Measurements from ENCODE around the gene NUDT21.
"Not testable (repeated sequence)": the region's sequence is repeated elsewhere in the genome, so short reads cannot be mapped to it uniquely, and the experiment has no call there.

The NUDT21 gene

DNA sequence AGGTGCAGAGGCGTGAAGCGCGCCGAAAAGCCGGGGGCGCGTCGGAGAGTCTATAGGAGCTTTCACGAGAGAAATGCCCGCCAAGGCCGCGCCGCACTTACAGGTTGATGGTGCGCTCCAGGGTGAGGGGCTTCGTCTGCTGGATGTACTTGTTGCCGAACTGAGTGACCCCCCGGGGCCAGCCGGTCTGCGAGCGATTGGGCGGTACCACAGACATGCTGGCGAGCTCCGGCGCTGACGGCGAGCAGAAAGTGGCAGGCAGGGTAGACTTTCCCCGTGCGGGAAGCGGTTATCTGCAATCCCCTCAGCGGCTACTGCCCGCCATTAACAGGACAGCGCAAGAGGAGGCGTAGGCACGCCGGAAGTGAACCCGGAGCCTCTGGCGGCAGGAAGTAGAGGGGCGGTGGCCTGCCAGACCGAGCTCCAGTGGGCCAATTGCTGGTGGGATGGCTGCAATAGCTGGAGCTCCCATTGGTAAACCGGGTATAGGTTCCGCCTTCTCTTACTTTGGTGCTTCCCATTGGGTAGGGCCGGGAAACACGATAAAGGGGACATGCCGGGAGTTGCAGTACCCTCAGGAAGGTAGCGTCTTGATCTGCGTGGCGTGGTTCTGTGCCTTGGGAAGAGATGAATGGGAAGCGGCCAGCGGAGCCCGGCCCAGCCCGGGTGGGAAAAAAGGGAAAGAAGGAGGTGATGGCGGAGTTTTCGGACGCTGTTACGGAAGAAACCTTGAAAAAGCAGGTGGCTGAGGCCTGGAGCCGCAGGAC, at the start of gene NUDT21, which contains the start of gene OGFOD1:
Gene NUDT21 (minus strand): TSS at position 347 of the 767 bp plus-strand sequence. CDS start 130 bp downstream, at position 217.
Gene OGFOD1 (plus strand): TSS at position 569 of the 767 bp plus-strand sequence. CDS start 59 bp downstream, at position 628.
- DNase-seq (ENCODE audit: low read depth, low spot score): peak; percentile 90

DNA sequence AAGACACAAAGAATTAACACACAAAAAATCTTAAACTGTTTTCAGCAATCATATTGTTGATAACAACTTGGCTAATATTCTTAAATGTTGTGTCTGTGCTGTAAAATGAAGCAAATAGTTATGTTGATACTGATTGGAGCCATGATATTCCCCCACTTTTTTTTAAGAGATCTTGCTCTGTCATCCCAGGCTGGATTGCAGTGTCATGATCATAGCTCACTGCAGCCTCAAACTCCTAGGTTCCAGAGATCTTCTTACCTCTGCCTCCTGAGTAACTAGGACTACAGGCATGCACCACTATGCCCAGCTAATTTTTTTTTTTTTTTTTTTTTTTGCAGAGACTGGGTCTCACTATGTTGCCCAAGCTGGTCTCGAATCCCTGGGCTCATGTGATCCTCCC, 42.7 kb upstream of the NUDT21 start:
- DNase-seq (ENCODE audit: low read depth, low spot score): no peak

DNA sequence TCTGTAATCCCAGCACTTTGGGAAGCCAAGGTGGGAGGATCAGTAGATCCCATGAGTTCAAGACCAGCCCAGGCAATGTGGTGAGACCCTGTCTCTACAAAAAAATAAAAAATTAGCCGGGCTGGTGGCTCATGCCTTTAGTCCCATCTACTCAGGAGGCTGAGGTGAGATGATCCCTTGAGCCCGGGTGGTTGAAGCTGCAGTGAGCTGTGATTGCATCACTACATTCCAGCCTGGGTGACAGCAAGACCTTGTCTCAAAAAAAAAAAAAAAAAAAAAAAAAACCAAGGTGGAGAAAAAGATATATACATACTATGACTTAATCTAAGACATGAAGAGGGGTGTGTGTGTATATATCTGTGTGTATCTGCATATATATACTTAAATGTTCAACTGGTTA, 42.0 kb upstream of the NUDT21 start:
- no peak for DNase-seq (ENCODE audit: low read depth, low spot score)

DNA sequence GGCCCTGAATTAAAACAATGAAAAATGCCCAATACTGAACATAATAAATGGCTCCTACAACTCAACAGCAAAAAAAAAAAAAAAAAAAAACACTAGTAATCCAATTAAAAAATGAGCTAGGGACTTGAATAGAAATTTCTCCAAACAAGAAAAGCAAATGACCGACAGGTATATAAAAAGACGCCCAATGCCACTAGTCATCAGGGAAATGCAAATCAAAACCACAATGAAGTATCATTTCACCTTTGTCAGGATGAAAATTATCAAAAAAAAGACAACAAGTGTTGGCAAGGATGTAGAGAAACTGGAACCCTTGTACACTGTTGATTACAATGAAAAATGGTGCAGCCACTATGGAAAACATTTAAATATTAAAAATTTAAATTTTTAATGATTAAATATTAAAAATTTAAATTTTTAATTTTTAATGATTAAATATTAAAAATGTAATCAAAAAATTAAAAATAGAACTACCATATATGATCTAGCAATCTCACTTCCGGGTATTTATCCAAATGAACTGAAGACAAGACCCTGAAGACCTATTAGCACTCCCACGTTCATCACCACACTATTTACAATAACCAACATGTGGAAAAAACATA, 40.6 kb upstream of the NUDT21 start:
- no peak for DNase-seq (ENCODE audit: low read depth, low spot score)

DNA sequence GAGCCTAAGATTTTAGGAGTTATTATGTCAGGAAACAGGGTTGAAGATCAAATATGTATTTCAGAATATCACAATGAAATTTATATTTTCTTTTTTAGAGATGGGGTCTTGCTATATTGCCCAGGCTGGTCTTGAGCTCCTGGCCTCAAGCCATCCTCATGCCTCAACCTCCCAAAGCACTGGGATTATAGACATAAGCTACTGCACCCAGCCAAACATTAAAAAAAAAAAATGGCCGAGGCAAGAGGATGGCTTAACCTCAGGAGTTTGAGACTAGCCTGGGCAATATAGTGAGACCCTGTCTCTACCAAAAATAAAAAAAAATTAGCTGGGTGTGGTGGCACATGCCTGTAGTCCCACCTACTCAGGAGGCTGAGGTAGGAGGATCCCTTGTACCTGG, 37.7 kb upstream of the NUDT21 start:
- DNase-seq (ENCODE audit: low read depth, low spot score): not testable (repeated sequence)

DNA sequence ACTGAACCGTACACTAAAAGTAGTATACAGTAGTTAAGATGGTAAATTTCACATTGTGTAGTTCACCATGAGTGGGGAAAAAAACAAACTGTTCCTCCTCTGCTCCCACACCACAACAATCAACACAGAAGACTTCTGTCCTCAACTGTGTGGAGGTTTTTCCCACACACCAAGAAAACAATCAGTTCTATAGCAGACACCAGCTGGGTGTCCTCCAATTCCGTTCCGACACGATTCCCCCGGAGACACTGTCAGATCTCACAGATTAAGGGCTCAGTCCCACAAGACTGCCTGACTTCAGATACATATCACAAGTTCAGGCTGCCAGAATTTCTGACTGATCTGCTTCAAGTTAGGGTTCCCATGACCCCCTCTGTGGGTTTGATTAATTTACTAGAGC, 36.9 kb upstream of the NUDT21 start:
- DNase-seq (ENCODE audit: low read depth, low spot score): no peak

DNA sequence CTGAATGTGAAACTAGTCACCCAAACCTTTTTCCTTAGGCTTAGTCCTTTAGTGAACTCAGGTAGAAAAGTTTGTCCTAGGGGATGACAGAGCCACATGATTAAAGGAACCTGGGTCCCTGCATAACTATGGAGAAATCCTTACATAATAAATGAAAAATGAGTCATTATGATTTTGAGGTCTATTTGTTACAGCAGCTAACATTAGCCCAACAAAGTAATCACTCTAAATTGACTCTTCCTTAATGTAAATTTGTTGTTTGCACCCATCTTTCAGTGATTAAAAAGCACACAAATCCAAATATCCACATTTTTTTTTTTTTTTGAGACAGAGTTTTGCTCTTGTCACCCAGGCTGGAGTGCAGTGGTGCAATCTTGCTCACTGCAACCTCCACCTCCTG, 32.3 kb upstream of the NUDT21 start:
- no peak for DNase-seq (ENCODE audit: low read depth, low spot score)

DNA sequence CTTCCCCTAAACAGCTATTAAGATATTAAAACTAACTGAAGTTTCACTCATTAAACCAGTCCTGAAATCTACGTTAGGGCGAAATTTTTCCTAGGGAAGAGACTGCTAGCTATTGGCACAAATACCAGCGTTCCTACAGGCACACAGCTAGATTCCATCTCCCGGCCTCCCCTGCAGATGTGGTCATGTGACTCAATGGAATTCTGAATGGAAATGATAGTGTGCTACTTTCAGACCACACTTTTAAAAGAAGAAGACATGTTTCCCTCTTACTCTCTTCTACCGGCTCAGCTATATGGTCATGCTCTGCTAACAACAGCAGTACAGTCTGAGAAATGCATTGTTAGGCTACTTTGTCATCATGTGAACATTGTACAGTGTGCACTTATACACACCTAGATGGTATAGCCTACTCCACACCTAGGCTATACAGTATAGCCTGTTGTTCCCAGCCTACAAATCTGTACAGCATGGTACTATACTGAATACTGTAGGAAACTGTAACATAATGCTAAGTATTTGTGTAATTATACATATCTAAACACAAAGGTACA, 31.6 kb upstream of the NUDT21 start:
- DNase-seq (ENCODE audit: low read depth, low spot score): no peak

DNA sequence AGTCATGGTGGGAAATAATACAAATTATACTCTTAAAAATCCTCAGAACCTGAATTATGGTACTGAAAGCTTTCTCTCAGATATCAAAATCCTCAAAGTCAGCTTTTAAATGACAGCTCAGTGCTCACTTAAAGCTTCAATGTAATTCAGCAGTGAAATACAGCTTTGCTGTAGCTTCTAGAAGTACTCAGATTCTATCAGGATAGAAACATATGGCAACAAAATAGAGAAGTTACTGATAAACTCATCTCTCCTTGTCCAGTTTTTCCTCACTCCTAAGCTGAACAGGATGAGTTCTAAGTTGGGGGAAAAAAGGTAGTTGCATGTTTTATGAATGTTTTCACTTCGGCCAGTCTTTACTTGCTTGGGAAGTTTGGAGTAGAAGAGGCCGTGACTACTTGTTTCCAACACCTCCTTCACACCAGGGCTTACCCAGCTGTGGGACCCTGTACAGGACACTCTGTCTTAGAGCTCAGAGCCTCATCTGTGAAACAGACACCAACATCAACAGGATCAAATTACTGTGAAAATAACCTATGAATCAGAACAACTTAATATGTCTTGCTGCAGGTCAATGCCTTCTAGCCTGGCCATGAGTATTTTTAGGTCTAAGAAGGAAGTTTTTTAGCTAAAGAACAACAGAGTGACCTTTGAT, 30.5 kb upstream of the NUDT21 start:
- no peak for DNase-seq (ENCODE audit: low read depth, low spot score)

DNA sequence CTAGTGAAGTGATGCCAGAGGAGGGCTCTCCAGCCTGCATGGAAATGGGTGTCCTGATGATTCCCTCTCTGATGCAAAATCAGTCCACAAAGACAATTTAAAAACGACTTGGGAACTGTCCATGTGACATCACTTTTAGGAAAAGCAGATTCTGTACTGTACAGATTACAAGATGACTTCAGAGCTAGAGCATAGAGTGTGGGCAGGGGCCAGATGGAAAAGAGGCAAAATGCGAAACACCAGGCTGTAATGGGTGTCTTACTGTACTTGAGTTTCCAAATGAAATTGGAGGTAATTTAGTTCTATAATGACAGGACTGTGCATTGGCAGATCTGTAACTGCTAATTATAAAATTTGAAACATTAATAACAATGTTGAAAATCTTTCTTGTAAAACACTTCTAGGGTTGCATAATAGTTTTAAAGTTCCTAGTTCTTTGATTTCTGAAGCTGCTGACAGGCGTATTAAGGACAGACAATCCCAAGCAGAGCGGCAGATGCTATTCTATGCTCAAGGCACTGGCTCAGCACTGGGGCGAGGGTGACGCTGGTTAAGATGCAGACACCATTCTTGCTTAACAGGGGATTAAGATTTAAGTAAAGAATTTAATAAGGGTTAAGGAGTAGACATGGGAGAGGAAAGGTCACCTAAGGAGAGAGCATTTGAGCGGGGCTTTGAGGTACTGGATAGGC, 29.8 kb upstream of the NUDT21 start:
- no peak for DNase-seq (ENCODE audit: low read depth, low spot score)

DNA sequence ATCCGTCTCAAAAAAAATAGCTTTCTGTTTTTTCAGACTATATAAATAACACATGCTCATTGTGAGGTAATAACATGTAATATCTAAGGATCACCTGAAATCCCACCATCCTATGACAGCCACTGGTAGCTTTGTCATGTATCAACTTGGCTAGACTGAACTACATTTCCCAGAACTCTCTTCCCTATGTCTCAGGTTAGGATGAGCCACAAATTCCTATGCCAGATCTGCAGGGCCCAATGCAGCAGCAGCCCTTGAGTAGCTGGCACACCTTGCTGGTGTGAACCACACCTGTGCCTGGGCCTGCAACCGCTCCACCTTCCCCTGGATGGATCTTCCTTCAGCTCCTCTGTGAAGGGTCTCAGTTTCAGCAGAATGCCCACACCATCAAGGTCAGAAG, 28.3 kb upstream of the NUDT21 start:
- no peak for DNase-seq (ENCODE audit: low read depth, low spot score)

DNA sequence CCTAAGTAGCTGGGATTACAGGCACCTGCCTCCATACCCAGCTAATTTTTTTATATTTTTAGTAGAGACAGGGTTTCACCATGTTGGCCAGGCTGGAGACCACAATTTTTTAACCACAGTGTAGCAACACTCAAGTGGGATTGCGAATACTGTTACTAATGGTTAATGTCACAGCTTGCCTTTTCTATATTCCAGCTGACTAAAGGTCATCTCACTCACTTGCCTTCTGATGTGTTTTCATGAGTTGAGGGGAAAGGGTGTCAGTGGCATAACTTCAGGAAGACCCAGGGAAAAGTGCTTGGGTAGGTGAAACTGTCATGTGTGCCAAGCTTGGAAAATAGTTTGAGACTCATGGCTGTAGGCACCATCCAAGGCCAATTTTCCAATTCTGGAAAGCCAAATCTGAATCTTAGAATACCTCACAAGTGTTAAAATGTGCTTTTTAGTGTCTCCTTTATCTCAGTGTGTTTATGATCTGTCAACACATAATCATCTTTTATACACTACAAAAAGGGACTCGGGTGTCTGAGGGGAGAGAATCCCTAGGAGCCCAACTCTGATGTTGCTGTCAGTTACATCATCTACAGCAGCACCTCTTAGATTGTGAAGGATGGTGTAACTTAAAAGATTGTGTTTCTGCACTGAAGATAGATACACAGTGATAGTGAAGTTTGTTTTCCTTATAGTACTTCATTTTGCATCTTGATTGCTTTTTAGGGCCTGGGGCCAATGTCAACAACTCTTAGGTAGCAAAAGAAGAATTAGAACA, 27.3 kb upstream of the NUDT21 start:
- DNase-seq (ENCODE audit: low read depth, low spot score): no peak

DNA sequence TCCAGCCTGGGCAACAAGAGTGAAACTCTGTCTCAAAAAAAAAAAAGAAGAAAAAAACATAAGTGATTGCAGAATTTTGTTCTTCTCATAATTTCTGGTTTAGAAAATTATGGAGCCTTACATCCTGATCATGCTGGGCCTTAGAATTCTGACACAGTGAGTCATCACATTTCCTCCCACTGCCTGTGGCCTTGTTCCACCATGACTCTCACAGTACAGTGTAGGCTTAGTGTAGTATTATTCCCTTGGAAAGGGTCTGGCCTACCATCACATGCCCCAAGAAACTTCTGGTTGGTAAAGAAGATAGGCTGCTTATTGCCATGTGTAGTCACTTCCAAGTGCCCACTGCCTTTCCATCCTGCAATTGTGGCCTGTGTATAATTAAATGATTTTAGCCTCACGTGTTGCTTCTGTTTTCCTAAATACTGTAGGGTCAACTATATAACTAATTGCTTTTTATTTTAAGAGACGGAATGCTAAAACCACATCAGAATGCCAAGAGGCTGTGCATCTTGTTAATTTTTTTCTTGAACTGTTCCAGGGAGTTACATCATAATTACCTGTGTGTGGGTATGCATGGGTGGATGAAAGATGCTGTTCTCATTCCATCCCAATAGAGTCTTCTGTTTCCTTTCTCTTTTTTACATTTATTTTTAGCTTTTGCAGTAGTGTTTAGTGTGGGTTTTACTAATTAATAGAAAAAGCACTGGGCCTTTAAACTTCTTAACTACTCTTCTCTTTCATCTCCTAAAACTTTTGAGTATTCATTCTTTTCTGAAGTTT, 26.2 kb upstream of the NUDT21 start:
- DNase-seq (ENCODE audit: low read depth, low spot score): no peak

DNA sequence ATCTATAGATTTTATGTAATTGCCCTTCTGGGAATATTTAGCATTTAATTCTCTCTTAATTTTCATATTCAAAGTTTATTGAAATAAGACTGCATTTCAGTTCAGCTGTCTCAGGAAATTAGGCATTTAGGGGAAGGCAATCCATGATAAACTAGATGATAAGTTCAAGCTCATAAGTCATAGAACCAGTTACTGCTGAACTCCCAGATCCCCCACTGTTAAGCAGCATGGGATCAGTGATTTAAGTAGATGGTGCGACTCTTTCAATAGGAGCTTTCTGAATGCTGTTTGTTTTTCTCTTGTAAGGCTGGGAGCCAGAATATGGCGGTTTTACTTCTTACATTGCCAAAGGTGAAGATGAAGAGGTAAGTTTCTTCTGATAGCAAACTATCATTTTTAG, 24.1 kb upstream of the NUDT21 start:
- no peak for DNase-seq (ENCODE audit: low read depth, low spot score)

DNA sequence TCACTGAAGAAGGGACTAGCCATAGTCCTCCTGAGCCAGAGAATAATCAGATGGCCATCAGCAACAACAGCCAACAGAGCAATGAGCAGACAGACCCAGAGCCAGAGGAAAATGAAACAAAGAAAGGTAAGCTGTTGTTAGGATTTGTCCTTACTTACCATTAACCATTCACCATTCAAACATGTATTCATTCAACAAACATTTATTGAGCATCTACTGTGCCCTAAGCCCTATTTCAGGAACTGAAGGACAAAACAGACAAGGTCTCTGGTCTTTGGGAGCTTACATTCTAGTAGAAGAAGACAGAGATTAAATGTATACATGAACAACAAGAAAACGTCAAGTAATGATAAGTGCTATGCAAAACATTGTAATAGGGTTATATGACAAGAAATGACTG, 19.5 kb upstream of the NUDT21 start:
- DNase-seq (ENCODE audit: low read depth, low spot score): no peak

DNA sequence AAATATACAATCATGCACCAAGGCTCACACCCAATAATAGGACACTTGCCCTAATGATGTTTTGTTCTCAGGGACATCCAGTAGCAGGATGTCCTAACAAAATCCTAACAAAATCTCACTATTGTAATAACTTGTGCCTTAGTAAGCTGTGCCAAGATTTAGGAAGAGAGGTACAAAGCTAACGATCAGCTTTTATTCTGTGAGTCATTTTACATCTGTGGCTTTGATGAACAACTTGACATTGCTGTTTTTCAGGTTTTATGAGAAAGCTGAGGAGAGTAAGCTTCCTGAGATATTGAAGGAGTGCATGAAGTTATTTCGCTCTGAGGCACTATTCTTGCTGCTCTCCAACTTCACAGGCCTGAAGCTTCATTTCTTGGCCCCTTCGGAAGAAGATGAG, 19.1 kb upstream of the NUDT21 start:
- no peak for DNase-seq (ENCODE audit: low read depth, low spot score)

DNA sequence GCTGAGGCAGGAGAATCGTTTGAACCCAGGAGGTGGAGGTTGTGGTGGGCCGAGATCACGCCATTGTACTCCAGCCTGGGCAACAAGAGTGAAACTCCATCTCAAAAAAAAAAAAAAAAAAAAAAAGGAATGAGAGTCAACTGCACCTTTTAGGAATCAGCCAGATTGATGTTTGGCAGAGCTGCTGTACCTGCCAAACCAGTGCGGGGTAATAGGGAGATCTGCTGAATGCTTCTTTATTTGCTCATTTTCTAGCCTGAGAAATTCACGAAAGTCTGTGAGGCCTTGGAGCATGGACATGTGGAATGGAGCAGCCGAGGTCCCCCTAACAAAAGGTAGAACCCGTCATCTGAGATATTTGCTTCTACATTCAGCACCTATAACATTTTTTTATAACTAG, 18.6 kb upstream of the NUDT21 start:
- no peak for DNase-seq (ENCODE audit: low read depth, low spot score)

DNA sequence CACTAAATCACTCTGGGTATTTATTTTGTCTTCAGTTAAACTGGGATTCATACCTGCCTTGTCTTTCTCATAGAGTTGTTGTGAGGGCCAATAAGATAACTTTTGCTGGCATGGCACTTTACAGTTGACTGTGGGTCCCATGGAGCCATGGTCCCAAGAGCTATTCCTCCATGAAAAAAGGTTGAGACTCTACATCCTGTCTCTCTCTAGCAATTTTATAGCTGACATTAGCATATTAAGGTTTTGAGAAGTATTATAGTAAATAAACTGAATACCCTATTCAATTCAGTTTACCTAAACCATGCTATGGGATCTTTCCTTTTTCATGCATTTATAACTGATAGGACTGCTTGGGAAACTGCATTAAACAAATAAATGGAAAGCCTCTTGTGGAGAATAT, 17.7 kb upstream of the NUDT21 start:
- no peak for DNase-seq (ENCODE audit: low read depth, low spot score)

DNA sequence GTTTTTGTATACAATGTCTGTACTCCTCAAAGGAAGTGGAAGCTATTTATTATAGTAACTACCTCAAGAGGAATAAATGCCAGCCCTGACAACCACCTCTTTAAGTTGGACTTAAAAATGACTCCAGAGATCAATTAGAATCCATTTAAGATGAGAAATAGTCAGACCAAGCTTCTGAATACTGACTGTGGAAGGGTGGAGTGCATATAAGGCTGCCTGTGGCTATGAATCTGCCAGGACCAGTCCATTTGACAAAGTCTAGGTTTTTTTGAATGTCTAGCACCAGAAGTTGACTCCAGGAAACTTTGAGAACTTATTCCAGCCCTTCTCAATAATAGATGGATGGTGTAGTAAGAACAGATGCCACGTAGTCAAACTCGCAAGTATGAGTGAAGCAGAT, 15.2 kb upstream of the NUDT21 start:
- no peak for DNase-seq (ENCODE audit: low read depth, low spot score)

DNA sequence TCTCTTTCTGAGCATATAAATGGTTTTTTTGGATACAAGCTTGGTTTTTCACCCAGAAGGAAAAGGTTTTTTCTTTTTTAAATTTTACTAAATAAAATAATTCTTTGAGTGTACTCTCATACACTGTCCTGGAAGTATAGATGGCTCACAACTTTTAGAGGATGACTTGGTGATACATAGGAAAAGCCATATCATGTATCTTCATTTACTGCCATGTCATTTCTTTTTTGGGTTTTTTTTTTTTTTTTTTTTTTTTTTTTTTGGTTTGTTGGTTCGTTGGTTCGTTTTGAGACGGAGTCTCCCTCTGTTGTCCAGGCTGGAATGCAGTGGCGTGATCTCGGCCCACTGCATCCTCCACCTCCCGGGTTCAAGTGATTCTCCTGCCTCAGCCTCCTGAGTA, 12.0 kb upstream of the NUDT21 start:
- DNase-seq (ENCODE audit: low read depth, low spot score): no peak

Measured in activated CD4-positive, CD25-positive, alpha-beta regulatory T cell treated with anti-CD3 and anti-CD28 coated beads, Interleukin-2, amount 50 U/mL, for 16 hours (primary cell).